GM12865 (cell line): ENCODE results near the gene AHDC1.

ENCODE experiments used
- DNase-seq: peaks from one replicate; pipeline ENCODE4 v3.0.0; 2010; ENCODE audit warnings: low read depth
- H3K4me3 ChIP-seq: 2 replicates; pipeline ENCODE4 v1.5.1; 2011; ENCODE audit warnings: mild to moderate bottlenecking, low read depth, low read length, control low read depth
- TF ChIP-seq, protein P1 (sequence below): IDR thresholded peaks from 2 replicates; pipeline ENCODE4 v1.5.1; 2011; ENCODE audit warnings: low read length, control low read depth, low read depth, inconsistent platforms; ENCODE audit not compliant: insufficient read depth; ENCODE audit errors: missing control alignments

The AHDC1 gene

GRCh38 chr1:27596261-27596660, 7.7 kb downstream of the AHDC1 start:
- TF ChIP-seq, protein P1, sequence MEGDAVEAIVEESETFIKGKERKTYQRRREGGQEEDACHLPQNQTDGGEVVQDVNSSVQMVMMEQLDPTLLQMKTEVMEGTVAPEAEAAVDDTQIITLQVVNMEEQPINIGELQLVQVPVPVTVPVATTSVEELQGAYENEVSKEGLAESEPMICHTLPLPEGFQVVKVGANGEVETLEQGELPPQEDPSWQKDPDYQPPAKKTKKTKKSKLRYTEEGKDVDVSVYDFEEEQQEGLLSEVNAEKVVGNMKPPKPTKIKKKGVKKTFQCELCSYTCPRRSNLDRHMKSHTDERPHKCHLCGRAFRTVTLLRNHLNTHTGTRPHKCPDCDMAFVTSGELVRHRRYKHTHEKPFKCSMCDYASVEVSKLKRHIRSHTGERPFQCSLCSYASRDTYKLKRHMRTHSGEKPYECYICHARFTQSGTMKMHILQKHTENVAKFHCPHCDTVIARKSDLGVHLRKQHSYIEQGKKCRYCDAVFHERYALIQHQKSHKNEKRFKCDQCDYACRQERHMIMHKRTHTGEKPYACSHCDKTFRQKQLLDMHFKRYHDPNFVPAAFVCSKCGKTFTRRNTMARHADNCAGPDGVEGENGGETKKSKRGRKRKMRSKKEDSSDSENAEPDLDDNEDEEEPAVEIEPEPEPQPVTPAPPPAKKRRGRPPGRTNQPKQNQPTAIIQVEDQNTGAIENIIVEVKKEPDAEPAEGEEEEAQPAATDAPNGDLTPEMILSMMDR: no peak
- H3K4me3 ChIP-seq: no peak overlapping the region
- DNase-seq: no peak

GRCh38 chr1:27595597-27595996, 8.3 kb downstream of the AHDC1 start:
- no peak overlapping the region for H3K4me3 ChIP-seq
- no peak for DNase-seq
- TF ChIP-seq, protein P1: no peak

DNA sequence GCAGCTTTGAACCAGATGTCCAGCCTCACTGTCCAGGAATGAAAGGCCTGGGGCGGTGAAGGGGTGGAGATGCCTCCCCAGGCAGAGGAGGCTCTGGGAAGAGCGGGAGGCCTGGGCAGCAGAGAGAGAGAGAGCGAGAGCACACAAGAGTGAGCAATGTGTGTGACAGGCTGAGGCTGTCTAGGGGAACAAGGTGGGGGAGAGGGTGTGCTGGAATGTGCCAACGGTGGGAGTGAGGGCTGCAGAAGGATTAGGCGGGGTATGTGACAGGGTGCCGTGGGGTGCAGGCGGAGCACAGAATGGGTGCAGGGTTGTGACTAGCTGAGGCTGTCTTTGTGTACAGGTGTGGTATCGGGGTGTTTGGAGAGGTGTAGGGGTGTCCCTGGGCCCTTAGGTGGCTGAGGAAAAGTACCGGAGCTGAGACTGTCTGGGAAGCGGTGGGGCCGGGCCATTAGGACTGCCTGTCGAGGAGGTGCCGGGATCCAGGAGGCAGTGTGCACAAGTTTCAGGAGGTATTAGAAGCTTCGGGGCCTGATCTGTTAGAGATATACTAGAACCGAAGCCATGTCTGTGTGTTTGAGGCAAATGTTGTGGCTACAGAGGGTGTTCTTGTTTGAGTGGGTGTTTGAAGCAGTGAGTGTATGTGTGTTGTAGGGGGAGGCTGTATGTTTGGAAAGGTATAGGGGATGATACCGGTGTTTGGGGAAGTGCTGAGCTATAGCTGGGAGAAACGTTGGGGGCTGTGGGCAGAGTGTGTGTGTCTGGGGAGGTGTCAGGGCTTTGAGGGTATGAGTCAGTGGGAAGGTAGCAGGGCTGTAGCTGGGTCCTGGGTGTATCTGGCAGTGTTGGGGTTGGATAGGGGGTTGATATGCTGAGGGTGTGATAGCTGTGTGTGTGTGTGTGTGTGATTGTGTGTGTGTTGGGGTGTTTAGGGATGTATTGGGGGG, 9.1 kb downstream of the AHDC1 start:
- no peak for DNase-seq
- H3K4me3 ChIP-seq: no peak overlapping the region
- TF ChIP-seq, protein P1: no peak

DNA sequence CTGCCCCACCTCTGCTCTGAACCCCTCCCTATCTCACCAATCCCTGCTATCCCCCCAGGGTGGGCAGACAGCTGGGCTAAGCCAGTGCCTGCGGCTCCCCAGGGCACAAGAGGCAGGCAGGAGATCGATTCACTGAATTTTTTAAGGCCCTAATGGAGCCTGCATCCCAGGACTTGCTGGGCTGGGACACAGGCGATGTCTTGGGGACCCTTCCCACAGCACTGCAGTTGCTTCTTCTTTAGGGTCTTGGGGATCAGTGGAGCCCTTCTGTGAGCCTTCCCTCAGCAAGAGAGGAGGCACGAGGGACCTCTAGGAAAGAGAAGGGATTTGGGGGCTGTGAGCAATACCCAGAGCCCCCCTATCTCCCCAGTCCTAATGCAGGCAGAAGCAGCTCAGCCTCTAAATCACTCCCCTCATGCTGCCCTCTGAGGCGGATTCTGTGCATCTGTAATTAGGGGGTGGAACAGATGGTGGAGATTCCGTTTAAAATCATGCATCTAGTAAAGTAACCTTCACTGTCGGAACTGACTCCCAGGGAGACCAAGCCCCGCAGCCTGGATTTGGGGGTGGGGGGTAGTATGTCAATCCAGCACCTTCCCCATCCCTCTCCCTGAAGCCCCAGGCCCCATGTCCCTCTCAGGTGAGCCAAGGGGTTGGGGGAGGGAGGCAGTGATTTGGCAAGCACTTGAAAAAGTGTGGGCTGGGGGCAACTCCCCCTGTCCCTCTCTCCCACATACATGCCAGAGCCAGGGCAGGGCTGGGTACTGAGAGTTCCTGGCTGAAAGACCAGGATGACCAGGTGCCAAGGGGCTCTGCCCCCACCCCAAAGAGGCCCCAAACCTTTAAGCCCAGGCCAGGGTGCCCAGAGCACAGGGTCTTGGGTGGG, 10.0 kb downstream of the AHDC1 start:
- TF ChIP-seq, protein P1: no peak
- no peak for DNase-seq
- H3K4me3 ChIP-seq: no peak overlapping the region

DNA sequence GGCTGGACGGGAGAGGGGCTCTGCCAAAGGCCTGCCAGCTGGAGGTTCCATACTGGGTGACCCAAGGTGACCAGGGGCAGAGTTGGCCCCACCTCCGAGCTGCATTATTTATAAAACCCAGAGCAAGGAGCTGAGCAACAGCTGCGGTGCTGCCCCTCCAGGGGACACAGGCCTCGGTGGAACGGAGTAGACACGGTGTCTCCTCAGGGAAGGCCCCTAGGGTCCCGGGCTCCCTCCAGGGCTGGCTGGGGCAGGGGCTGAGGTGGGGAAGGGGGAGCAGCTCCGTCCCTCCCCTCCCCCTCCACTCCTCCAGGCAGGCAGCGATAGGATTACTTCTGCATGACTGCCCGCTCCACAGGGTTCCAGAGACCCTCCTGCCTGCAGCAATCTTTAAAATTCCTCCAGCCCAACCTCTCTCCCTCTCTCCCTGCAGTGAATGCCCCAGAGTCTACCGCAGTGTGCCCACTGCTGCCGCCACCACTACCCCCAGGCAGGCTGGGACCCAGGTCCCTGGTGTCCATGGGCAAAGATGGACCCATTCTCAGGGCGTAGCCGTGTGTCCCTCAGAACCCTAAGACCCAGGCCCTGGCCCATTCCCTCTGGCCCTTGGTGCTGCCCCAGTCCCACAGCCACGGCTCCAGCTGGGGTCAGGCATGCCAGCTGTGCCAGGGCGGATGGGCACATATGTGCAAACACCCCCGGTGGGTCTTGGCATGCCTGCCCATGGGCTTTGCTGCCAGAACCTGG, 10.8 kb downstream of the AHDC1 start:
- no peak overlapping the region for H3K4me3 ChIP-seq
- TF ChIP-seq, protein P1: no peak
- no peak for DNase-seq

GRCh38 chr1:27592232-27592930, 11.6 kb downstream of the AHDC1 start:
- TF ChIP-seq, protein P1: no peak
- H3K4me3 ChIP-seq: no peak overlapping the region
- no peak for DNase-seq
